Ammon's horn (tissue), 1 donor: ENCODE data around the gene FBXW8.

Experiments used
- DNase-seq: peaks from one replicate; pipeline ENCODE4 v3.0.0-alpha.2; 2016; ENCODE audit warnings: low spot score

The FBXW8 gene

DNA sequence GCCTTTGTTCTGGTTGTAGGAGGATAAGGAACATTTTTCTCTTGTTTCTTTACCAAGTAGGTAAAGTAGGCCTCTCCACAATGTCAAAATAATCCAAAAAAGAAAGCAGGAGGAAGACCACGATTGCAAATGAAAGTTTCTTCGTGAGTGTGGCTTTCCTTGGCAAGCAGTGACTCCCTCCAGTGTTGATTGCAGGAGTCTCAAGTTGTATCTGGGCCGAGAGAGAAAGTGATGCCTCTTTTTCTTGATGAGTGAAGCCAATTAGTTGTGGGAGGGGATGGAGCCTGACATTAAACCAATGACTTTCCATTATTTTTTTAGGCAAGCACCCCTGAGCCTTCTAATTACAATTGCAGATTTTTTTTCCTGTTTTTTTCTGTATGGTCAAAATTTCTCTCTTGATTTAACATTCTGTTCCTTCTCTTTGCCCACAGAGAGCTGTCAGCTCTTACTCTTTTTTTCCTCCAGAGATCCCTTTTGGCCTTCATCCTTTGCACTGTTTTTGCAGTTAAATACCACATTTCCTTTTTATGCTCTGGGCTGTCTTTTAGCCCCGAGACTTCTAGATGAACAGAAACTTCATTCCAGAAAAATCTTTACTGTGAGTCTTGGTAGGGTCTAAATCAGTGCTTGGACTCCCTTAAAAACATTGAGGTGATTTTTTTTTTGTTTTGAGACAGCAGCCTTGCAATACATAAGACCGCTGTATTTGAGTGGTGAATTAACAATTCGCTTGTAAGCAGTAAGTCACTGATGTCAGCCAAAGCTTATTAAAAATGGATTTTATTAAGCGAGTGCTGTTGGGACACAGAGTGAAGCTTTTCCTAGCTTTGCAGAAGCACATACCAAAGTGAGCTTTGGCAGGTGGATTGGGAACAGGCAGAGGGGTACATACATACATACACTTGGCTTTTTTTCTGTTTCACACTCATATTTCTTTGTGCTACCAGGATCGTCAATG is 15.8 kb downstream of the FBXW8 start:
- no peak for DNase-seq

DNA sequence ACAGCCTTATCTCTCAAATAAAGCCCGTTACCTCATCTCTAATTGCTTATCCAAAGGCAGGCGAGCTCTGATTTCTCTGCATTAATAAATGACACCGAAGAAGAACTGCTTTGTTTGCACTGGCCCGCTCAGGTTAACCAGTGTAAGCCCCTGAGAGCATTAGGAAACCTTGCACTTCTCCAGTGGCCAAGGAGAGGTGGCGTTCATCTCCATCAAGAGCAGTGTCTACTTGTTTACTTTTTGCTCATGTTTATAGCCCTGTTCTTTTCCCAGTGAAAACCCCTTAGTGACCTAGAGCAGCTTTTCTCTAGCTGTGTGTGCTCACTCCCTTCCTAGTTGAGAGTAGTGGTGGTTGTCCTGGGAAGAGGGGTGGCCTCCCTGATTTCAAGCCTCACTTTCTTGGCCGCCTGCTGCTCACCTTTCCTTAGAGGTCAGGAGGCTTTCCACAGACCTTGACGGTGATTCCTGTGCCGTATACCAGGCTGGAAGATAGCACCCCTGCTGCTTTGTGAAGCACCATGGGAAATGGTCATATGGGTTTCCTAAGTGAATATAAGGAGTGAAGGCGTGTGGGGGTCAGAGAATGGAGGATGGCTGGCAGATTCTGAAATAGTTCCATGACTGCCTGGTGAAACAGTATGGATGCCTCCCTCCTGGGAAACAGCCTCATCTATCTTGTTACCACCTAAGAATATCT is 16.6 kb downstream of the FBXW8 start:
- DNase-seq = no peak

DNA sequence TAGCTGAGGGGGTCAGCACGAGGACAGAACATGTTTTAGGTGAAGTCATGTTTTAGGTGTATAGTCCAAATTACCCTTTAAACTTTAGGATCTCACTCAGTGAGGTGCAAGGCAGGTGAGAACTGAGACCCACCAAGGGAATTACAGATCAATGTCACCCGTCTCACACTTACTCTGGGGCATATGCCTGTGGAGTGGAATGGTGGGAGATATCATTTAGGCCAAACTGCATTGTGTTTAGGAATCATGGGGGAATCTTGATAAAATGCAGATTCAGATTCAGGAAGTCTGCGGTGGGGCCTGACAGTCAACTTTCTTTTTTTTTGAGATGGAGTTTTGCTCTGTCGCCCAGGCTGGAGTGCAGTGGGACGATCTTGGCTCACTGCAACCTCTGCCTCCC is 17.8 kb downstream of the FBXW8 start:
- no peak for DNase-seq

DNA sequence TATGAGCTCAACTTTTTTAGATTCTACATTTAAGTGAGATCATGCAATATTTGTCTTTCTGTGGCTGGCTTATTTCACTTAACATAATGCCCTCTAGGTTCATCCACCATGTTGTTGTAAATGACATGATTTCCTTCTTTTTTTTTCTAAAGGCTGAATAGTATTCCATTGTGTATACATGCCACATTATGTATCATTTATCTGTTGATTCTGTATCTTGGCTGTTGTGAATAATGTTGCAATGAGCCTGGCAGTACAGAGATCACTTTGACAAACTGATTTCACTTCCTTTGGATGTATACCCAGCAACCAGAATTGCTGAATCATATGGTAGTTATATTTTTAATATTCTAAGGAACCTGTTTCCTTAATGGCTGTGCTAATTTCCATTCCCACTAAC is 19.1 kb downstream of the FBXW8 start:
- no peak for DNase-seq

DNA sequence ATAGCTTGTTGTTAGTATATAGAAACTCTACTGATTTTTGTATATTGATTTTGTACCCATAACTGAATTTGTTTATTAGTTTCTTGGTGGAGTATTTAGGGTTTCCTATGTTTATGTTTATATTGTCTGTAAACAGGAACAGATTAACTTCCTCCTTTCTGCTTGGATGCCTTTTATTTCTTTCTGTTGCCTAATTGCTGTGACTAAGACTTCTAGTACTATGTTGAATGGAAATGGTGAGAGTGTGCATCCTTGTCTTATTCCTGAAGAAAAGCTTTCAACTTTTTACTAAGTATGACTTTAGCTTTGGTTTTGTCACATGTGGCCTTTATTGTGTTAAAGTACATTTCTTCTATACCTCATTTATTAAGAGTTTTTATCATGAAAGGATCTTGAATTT is 20.9 kb downstream of the FBXW8 start:
- DNase-seq = no peak

DNA sequence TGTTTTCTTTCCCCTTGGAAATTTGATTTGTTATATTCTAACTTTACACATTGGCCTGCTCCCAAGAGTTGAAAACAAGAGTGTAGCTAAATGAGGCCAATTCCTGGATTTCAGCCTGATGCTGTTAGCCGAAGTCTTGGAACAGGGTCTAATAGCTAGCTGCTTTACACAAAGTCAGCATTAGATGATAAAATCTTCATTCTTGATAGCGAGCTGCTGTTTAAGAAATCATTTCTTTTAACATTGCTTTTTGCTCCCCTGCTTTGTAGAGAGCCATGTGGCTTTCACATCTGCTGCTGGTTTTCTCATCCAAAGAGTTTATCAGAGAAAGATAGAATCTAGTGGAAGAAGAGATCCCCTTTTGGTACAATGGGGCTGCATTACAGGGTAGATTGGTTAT is 22.3 kb downstream of the FBXW8 start:
- DNase-seq = peak; percentile 28

DNA sequence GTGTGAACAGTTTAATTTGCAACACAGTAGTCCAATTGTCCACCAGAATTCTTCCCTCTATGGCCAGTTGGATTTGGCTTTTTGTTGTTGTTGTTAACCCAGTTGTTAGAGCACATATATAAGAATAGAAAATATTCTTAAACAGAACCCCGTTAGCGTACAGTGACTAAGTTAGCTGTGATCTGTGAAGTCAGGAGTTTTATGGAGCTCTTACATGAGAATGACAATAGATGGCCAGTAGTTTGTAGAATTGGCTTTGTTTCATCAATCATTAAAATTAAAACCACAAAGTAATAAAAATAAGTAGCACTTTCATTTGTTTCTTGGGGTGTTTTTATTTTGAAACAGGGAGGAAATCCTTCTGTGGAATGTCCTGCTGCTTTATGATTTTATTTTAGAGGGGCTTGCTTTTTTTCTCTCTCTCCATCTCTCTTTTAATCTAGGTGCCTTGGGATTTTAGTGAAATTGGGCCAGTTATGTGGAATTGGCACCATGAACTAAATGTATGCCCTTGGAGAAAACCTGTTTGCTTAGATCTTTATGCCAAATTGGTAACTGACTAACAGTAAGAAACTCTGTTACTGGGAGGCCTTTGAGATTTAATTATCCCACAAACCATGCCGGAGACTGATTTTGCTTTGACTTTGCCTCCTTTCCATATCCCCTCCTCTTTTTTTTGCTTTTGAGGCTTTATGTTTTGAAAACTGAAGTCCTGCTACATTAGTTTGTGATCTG is 22.9 kb downstream of the FBXW8 start:
- no peak for DNase-seq

DNA sequence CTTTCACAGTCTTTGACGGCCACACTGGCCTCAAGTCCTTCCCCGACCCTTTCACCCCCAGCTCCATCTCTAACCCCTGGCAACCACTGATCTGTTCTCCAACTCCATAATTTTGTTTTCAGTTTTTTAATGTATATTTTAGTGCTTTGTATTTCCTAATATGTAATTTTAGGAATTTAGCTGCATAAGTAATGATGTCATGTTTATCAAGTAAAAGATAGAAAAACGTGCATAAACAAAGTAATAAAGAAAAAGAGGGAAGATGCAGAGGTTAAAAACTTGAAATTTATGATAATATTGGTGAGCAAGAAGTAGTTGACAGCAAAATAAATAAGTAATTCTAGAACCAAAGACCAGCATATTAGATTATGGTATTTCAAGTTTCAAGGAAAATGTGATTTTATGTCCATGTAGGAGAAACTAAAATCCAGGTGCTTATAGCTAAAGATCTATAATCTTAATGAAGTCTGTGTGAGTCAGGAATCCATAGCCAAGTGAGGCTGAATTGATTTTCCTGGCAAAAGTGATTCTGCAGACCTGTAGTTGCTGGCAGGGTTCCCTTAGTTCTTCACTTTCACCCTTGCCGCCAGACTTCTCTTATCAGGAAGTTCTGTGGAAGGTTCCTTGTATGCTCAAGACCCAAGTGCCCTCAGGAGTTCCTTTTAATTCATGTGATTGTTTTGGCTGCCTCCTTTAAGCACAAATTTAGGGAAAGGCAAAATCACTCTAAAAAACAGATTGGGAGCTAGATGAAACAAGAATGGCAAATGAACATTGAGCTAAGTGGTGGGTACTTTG is 24.4 kb downstream of the FBXW8 start:
- DNase-seq = no peak

DNA sequence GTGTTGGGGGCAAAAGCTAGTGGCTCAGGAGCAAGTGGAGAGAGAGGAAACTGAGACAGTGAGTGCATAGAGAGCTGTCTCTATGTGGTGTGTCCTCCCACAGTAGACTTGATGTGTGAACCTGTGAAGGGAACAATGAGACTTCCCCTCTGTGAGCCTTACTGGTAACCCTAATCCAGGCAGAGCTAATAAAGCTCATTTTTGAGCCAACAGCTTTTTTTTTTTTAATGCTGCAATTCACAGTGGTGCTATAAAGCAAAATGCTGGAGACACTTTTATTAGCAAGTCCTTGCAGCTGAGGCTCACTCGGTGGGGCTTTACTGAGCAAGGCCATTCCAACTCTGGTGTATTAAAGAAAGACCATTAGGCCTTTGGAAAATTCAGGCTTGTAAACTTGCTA is 26.9 kb downstream of the FBXW8 start:
- DNase-seq = no peak

DNA sequence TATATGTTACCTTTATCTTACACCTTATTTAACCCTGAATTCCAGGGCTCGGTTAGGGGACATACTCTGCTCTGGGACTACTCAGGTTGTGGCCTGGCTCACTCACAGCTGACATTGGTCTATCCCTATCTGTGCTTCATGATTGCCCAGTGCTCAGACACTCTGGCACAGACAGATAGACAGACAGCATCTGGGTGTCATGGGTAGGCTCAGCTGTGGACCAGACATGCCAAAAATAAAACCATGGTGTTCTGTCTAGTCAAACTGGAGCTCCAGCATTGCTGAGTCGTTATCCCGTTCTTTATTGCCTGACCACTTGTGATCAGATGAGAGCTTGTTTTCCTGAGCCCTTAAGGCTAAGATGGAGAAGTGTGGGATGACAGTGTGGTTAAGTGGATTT is 29.0 kb downstream of the FBXW8 start:
- DNase-seq = no peak

DNA sequence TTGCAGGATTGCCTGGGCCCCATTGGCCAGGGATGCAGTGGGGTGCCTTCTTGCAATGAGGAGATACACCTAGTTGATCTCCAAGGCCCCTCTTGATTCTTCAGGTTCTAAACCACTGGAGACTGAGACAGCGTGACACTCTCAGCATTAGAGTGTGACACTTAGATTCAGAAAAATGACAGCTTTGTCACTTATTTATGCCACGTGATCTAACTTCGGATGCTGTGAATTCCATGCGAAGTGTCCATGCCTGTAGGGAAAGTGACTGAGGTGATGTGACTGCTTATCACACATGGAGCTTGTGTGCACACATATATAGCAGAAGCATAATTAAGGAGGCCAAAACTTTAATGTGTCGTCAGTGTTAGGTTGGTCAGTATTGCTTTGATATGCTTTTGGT is 30.4 kb downstream of the FBXW8 start:
- DNase-seq = no peak

DNA sequence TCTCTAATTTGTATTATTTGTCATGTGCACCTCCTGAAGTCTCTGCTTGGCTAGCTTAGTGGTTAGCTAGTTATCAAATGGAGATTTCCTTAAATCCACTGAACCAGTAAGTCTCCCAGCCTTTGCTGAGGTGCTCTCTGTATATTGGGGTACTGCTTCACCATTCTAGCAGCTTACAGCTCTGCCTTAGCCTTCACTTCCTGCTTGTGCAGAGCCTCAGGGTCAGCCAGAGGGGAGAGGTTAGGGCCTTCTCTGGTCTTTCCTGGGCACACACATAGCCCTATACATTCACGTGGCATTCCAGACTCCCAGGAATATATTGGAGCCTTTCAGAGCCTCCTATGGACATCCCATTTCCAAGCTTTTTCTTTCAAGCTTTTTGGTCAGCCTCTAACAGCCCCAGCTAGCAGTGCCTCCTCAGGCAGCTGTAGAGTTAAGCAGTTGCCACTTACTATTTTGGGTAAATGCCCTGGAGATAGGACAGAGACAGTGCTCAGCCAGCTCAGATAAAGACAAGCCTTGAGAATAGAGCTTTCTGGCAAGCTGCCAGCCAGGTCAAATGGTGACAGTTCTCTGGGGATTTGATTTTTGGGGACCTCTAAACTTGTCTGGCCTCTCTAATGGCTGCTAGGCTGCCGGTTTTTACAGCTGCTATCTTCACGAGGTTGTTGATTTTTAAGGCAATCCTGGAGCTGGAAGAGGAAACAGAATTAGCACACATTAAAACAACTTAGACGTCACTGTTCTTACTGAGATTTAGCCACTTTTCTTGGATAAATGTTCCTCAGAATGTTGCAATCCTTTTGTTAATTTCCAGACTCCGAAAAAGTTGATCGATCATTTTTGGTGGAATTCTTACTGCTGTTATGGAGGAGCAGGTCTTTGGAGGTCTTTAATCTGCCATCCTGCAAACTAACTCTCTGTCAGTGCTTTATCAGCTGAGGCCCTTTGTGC is 32.9 kb downstream of the FBXW8 start:
- DNase-seq = no peak

DNA sequence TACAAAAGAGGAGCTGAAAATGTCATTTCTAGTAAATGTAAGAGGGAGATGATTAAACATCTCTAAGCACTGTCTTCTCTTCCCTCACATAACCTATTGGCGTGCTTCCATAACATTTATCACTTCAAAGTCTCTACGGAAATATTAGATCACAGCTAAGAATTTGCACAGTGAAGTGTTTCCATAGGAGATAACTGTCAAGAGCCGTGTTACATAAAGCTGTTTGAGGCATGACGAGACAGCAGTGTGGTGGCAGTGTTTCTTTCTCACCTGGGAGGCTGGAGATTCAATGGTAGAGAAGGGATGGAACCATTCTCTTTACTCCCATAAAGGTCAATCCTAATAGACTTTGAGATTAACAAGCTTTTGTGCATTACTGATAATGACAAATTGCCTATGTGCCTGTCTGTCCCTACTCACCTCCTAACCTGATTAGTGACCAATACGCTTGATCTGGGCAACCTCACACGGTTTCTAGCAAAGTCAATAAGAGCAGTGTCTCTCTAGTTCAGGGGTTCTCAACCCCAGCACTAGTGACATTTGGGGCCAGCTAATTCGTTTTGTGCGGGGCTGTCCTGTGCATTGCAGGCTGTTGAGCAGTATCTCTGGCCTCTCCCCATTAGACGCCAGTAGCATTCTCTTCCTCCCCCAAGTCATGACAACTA is 35.3 kb downstream of the FBXW8 start:
- DNase-seq = no peak

DNA sequence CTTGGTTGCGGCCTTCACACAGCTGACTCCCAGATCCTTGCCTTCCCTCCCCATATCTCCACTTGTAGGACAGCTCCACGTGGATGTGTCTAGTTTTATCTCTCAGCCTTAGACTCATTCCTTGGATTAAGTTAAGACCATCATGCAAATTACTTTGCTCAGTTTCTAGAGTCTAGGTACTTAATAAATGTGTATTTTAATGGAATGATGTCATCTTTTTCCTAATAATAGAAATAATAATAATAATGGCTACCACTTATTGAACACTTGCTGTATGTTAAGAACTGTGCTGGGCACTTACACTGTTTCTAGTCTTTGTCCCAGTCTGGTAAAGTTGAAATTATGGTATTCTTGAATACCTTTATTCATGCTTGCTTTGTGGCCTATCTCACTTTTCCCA is 37.5 kb downstream of the FBXW8 start:
- no peak for DNase-seq

DNA sequence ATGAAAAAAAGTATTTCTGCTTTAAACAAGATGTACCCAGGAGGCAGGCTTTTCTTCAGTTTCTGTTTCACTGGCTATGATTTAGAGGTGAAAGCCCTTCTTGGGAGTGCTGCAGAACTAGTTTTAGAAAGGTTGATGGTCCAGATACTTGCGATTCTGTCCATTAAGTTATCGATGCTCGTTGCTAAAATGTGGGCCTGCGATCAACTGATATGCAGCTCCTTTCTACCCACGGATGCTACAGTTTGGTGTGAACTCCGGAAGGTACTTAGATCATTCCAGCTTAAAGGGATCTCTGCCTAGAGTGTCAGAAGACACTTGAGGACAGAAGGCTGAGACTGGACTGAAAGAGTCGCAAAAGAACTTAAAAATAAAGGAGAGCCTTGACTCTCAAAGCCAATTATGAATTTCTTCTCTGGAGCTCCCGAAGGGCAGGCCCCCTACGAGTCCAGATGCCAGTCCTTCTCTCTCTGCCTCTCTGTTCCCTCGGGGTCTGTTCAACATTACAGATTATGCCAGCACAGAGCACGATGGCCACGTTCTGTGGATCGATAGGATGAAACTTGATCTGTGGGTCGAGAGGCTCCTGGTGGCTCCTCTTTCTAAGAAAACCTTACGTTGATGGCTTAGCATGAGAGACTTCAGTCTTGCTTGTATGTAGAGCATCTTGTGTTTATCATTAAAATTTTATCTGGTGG is 40.0 kb downstream of the FBXW8 start:
- DNase-seq = no peak

DNA sequence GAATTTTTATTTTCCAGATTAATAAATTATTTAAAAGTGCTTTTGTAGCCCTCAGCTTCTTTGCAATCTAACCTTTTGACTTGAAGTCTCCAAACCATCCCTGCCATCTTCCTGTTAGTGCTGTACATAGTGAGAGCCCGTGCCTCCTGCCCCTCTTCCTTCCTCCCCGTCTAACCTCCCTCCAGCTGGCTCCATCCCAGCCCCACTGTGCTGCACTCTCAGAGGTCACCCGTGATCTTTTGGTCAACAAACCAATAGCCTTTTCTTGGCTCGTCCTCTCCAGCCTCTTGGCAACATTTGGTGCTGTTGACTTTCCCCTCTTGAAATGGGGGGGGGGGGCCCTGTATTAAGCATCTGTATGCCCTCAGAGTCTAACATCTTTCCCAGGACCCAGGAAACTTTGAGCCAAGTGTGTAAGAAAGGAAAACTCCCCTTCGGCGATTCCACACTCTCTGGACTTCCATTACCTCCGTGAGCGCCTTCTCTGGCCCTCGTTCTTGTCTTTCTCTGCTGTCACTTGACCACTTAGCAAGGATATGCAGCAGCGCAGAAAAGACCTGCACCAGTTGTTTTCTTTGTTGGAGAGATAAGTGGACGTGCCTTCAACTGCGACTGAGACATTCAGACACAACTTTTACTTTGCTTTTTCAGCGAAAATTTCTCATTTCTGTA is 44.1 kb downstream of the FBXW8 start:
- no peak for DNase-seq

DNA sequence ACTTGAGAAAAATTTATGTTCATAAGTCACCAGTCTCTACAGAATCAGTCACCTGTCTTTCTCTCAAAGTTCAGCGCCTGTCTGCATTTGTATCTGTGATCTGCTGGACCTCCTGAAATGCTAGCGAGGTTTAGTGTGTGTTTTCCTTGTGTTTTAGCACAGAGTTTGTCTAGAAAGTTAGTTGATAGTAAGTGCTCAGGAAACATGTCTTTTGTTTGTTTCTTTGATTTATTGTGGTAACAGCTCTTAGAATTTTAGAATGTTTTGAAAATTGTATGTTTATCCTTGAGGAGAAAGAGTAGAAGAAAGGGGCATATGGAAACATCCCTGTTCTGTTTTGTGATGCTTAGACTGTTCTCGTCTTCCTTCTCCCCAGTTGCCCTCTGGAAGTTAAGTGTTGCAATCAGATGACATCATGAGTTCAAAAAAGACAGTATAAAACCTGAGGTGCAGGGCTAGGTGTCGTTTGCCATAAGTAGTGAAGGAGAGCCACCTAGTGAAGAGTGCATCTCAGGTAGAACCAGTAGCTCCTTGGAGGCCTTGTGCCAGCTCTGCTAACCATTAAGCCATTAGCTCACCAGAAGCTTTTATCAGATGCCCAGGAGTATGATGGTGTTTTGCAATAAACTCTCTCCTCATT is 44.8 kb downstream of the FBXW8 start:
- no peak for DNase-seq

DNA sequence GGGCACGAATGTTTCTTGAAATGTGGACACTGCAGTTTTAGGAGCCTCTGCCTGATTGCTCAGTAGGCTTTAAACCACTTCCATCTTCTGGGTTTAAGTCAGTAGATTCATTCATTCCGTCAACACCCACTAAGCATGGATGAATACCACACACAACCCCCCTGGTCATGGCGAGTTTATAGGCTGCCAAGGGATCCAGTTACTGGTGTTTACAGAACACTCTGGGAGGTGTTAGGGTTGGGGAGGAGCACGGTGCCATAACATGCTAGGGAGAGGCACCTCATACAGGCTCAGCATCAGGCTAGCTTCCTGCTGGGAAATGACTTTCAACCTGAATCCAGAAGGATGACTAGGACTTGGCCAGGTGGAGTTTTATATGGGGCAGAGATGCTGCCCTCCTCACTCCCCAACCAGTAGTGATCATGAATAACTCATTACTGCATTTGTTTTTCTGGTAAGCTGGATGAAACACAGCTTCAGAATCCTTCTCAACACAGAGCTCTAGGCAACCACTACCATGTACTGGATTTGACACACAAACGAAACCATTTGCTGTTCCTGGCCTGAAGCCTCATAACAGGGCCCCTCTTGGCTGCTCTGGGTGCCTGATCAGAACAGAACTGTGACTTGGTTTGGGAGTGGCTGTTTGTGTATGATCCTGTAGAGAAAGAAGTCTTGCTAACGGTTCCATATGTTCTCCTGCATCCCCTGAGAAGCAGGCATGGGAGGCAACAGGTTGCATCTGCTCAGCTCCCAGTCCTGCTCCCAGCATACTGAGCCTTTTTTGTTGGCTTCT is 47.9 kb downstream of the FBXW8 start:
- no peak for DNase-seq
